Fibroblast of villous mesenchyme (primary cell): Measurements from ENCODE around the gene ZNF48. TPM values are rescaled to one million over a fixed set of nuclear protein-coding genes. Genes with fewer than 3 reads are reported as not detected.

Experiments used
- DNase-seq: peaks from one replicate; pipeline ENCODE4 v3.0.0-alpha.2; 2010; ENCODE audit warnings: low read depth
- H3K4me3 ChIP-seq: 2 replicates; pipeline ENCODE4 v1.5.1; 2011; ENCODE audit warnings: low read depth, mild to moderate bottlenecking, low read length
- CTCF ChIP-seq: IDR thresholded peaks from 2 replicates; pipeline ENCODE4 v1.5.1; 2012; ENCODE audit warnings: low read depth, mild to moderate bottlenecking, low read length; ENCODE audit not compliant: insufficient read depth
- total RNA-seq: library from RNA; depleted of rRNA; stranded (reverse); fragments of >200 nt; gene quantifications from 2 replicates; pipeline ENCODE4 v1.2.3, GENCODE V29; 2012

ZNF48 gene
- total RNA-seq, 1 donor, result 10.4 TPM

- peak overlapping the region; percentile 79 for H3K4me3 ChIP-seq
- peak; percentile 98 for DNase-seq
- peak; percentile 20 for TF ChIP-seq CTCF
These were observed 16.7 kb upstream of the ZNF48 start for GRCh38 chr16:30378236-30379157.

GRCh38 chr16:30379158-30379783 is 15.9 kb upstream of the ZNF48 start:
- DNase-seq, result no peak
- TF ChIP-seq CTCF, result no peak
- H3K4me3 ChIP-seq, result peak overlapping the region; percentile 79

DNA sequence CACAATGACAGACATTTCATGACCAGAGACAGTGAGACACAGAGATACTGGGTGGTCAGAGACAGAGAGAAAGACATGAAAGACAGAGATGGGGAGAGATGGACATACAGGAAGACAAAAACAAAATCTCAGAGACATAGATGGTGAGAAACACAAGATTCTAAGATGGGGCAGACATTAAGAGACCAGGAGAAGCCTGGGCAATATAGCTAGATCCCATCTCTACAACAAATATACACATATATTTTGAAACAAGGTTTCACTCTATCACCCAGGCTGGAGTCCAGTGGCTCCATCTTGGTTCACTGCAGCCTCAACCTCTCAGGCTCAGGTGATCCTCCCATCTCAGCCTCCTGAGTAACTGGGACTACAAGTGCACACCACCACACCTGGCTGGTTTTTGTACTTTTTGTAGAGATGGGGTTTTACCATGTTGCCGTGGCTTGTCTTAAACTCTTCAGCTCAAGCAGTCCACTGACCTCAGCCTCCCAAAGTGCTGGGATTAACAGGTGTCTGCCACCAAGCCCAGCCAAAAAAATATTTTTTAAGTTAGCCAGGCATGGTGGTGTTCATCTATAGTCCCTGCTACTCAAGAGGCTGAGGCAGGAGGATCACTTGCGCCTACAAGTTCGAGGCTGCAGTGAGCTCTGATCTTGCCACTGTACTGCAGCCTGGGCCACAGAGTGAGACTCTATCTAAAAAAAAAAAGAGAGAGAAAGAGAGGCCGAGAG is 15.0 kb upstream of the ZNF48 start:
- no peak overlapping the region for H3K4me3 ChIP-seq
- no peak for TF ChIP-seq CTCF
- no peak for DNase-seq

DNA sequence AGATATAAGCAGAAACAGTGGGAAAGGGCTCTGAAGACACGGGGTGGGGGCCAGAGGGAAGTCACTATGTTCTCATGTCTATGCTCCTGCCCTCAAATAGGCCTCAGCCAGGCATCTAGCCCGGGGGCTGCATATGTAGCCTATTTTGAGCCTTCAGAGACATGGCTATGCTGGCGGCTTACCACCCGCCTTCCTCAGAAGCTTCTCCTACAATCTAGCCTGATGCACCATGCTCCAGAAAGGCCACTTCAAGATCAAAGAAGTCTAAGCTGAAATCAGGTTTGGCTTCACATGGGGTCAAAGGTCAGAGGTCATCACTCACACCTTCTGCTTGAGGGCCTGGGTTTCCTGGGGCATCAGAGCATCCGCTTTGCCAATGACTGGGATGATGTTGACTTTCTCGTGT is 14.4 kb upstream of the ZNF48 start:
- no peak for DNase-seq
- no peak overlapping the region for H3K4me3 ChIP-seq
- no peak for TF ChIP-seq CTCF

GRCh38 chr16:30381291-30382041 is 13.8 kb upstream of the ZNF48 start:
- no peak for DNase-seq
- H3K4me3 ChIP-seq, result no peak overlapping the region
- no peak for TF ChIP-seq CTCF

DNA sequence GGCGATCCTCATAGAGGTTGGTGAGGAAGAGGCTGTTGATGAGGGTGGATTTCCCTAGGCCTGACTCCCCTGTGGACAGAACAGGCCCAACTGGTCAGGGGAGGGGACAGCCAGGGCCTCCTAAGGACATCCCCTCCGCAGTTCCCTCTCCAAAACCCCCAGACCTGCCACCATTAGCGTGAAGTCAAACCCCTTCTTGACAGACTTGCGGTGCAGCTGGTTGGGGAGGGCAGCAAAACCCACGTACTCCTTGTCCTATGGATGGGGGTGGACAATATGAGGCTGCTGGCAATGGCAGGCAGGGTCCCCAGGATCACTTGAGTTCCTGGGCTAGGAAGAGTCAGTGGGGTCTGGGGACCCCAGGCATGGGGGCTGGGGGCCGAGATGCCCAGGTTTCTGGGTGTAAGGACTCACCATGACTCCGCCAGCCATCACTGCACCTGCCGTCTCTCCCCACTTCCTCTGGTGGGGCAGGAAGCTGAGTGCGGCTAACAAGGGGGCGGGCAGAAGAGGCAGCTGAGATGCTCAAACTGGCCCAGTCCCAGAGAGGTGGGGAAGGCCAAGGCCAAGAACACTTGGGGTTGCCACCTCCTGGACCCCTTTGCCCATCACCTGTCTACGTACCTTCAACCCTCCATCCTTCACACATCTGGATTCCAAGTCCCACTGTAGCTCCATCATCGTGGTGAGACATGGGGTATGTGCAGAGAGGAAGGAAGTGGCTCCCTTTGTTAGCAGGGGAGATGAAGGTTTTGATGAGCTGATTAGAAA is 12.9 kb upstream of the ZNF48 start, which contains the start of gene SEPTIN1:
Gene SEPTIN1 (minus strand): TSS at position 451 of the 771 bp plus-strand sequence. CDS start 19 bp downstream, at position 432.
- H3K4me3 ChIP-seq, result no peak within 1 kb of the TSS
- TF ChIP-seq CTCF, result no peak
- DNase-seq, result no peak
